Uterine smooth muscle cell (primary cell): ENCODE results near the gene OR9I1. TPM values are rescaled to one million over a fixed set of nuclear protein-coding genes. Genes with fewer than 3 reads are reported as not detected.

Source experiments
- total RNA-seq: library from RNA; depleted of rRNA; stranded (reverse); fragments of >200 nt; gene quantifications from 2 replicates; pipeline ENCODE4 v1.2.3, GENCODE V29; 2014

OR9I1 gene
- under 0.01 TPM in 1 of 2 replicates, not detected in the other for total RNA-seq

GRCh38 chr11:58125469-58125868 lies at the start of gene OR9I1:
TSS of gene OR9I1 (minus strand) at chr11:58125530. CDS start at chr11:58119444, 6,086 bp downstream.

Other genes with a start within 250 kb of the OR9I1 start
- not detected in 2 replicates for gene OR9Q1, start 101.6 kb downstream of the OR9I1 start, total RNA-seq
- gene OR6Q1, start 94.6 kb downstream of the OR9I1 start, total RNA-seq, result not detected in 2 replicates
- gene OR9Q2, start 63.5 kb upstream of the OR9I1 start, total RNA-seq, result 0.12 TPM in 1 of 2 replicates, not detected in the other
- gene OR1S2, start 78.6 kb upstream of the OR9I1 start, total RNA-seq, result not detected in 2 replicates
- 0.12 TPM in 1 of 2 replicates, not detected in the other for gene OR1S1, start 87.2 kb upstream of the OR9I1 start, total RNA-seq
- gene OR10Q1, start 103.4 kb upstream of the OR9I1 start, total RNA-seq, result not detected in 2 replicates
- not detected in 2 replicates for gene OR10W1, start 142.7 kb upstream of the OR9I1 start, total RNA-seq
- not detected in 2 replicates for gene OR5B17, start 233.5 kb upstream of the OR9I1 start, total RNA-seq